ENCODE results near the gene TSPO.

- no peak for TF ChIP-seq YY1 (IDR thresholded peaks at IDR 0.05; ENCODE audit: insufficient read depth, insufficient read length)
- no peak for TF ChIP-seq ZNF274 (IDR thresholded peaks at IDR 0.05; ENCODE audit: low read depth, low read length)
- TF ChIP-seq SUZ12 (IDR thresholded peaks at IDR 0.05; ENCODE audit: extremely low read depth, insufficient read depth, insufficient read length): no peak
Observed at GRCh38 chr22:43113526-43114251, 37.7 kb upstream of the TSPO start.

All from NT2/D1 (cell line).